ENCODE measurements around the gene MED13L.

The MED13L gene

GRCh38 chr12:116277467-116278278 is at the start of gene MED13L:
Gene MED13L (minus strand): TSS chr12:116277693. CDS start chr12:116277131, 562 bp downstream.
- peak; percentile 86 for DNase-seq

- DNase-seq: no peak
Measured at GRCh38 chr12:116325336-116325664, 47.8 kb upstream of the MED13L start.

GRCh38 chr12:116324654-116325335 is 47.3 kb upstream of the MED13L start:
- no peak for DNase-seq

- DNase-seq: no peak
Measured at GRCh38 chr12:116323406-116324386, 46.2 kb upstream of the MED13L start.

- no peak for DNase-seq
Measured at GRCh38 chr12:116321913-116322312, 44.4 kb upstream of the MED13L start.

GRCh38 chr12:116320791-116321217 is 43.3 kb upstream of the MED13L start:
- no peak for DNase-seq

- DNase-seq: peak; percentile 51
Measured at GRCh38 chr12:116319898-116320621, 42.6 kb upstream of the MED13L start.

GRCh38 chr12:116319233-116319897 is 41.9 kb upstream of the MED13L start:
- DNase-seq: no peak

GRCh38 chr12:116318576-116319232 is 41.2 kb upstream of the MED13L start:
- DNase-seq: no peak

- DNase-seq: no peak
Measured at GRCh38 chr12:116317986-116318575, 40.6 kb upstream of the MED13L start.

GRCh38 chr12:116317139-116317538 is 39.6 kb upstream of the MED13L start:
- DNase-seq: no peak

GRCh38 chr12:116314477-116314876 is 37.0 kb upstream of the MED13L start:
- no peak for DNase-seq

- no peak for DNase-seq
Measured at GRCh38 chr12:116313194-116313927, 35.9 kb upstream of the MED13L start.

- no peak for DNase-seq
Measured at GRCh38 chr12:116310082-116310481, 32.6 kb upstream of the MED13L start.

- no peak for DNase-seq
Measured at GRCh38 chr12:116309343-116309742, 31.9 kb upstream of the MED13L start.

GRCh38 chr12:116308647-116309046 is 31.2 kb upstream of the MED13L start:
- DNase-seq: no peak

- DNase-seq: no peak
Measured at GRCh38 chr12:116306968-116307367, 29.5 kb upstream of the MED13L start.

- DNase-seq: no peak
Measured at GRCh38 chr12:116306506-116306905, 29.0 kb upstream of the MED13L start.

- no peak for DNase-seq
Measured at GRCh38 chr12:116304621-116305020, 27.1 kb upstream of the MED13L start.

GRCh38 chr12:116303929-116304328 is 26.4 kb upstream of the MED13L start:
- DNase-seq: no peak

Measured in activated CD4-positive, alpha-beta T cell treated with anti-CD3 and anti-CD28 coated beads for 48 hours (primary cell).